H1 (cell line): Measurements from ENCODE around the gene ZFAND2B. TPM values are rescaled to one million over a fixed set of nuclear protein-coding genes. Genes with fewer than 3 reads are reported as not detected.

ENCODE experiments used
- CTCF ChIA-PET: fragments of 300-600 bp; sonication (Branson Sonifier 250); formaldehyde crosslinking; loops from one replicate; lab custom pipeline; 2021; ENCODE audit not compliant: partially characterized antibody; lab: Charles Lee
- POLR2A ChIA-PET: fragments of 300-600 bp; sonication (Branson Sonifier 250); formaldehyde crosslinking; loops from one replicate; lab custom pipeline; 2021; ENCODE audit warnings: inconsistent platforms; ENCODE audit not compliant: partially characterized antibody; lab: Charles Lee
- DNase-seq, 2 experiments: peaks; one replicate each; pipeline versions ENCODE4 v3.0.0 to v3.0.0-alpha.2; 2010 to 2022; ENCODE audit warnings: low spot score in 2 of 2, low read depth in 1 of 2, mixed read lengths in 1 of 2
- FAIRE-seq: peaks from 2 replicates; lab custom pipeline; 2011; peaks lifted over from hg19 to GRCh38; lab: Jason Lieb, UNC
- H2AFZ ChIP-seq: 2 replicates; pipeline ENCODE4 v1.8.1; 2012; ENCODE audit warnings: low read length, inconsistent platforms
- H2AK5ac ChIP-seq: 2 replicates; pipeline ENCODE4 v1.6.1; 2013; ENCODE audit warnings: low read depth, low read length
- H2BK120ac ChIP-seq: replicated peaks from 2 replicates; pipeline ENCODE3; 2013; ENCODE audit warnings: low read depth, low read length, inconsistent platforms
- H2BK12ac ChIP-seq: 2 replicates; pipeline ENCODE4 v1.6.1; 2013; ENCODE audit warnings: low read depth, low read length
- H2BK15ac ChIP-seq: 2 replicates; pipeline ENCODE4 v1.6.1; 2013; ENCODE audit warnings: low read length
- H2BK20ac ChIP-seq: 2 replicates; pipeline ENCODE4 v1.6.1; 2013; ENCODE audit warnings: low read length
- H2BK5ac ChIP-seq: 2 replicates; pipeline ENCODE4 v1.6.1; 2013; ENCODE audit warnings: low read depth, low read length
- H3K14ac ChIP-seq: 2 replicates; pipeline ENCODE4 v1.6.1; 2013; ENCODE audit warnings: inconsistent platforms; ENCODE audit not compliant: insufficient read length
- H3K18ac ChIP-seq: 2 replicates; pipeline ENCODE4 v1.6.1; 2013; ENCODE audit warnings: low read length; ENCODE audit errors: extremely low read depth
- H3K23ac ChIP-seq: 2 replicates; pipeline ENCODE4 v1.6.1; 2013; ENCODE audit warnings: inconsistent platforms; ENCODE audit not compliant: insufficient read length
- H3K23me2 ChIP-seq: 2 replicates; pipeline ENCODE4 v1.6.1; 2013; ENCODE audit warnings: low read depth, low read length
- H3K27ac ChIP-seq: 2 replicates; pipeline ENCODE4 v1.6.1; 2011; ENCODE audit warnings: low read depth, low read length, inconsistent platforms
- H3K27me3 ChIP-seq, 4 experiments: replicated peaks in 1 of 4; 1 replicate in 1 of 4; 2 replicates in 3 of 4; pipeline versions ENCODE4 v1.6.1 to v1.8.1; 2011 to 2013; ENCODE audit warnings: low read length in 3 of 4, mild to moderate bottlenecking in 3 of 4, inconsistent platforms in 2 of 4, mixed read lengths in 2 of 4, moderate library complexity in 1 of 4; ENCODE audit not compliant: control insufficient read depth in 3 of 4, insufficient read depth in 3 of 4; ENCODE audit errors: extremely low read depth in 1 of 4
- H3K36me3 ChIP-seq, 4 experiments: 2 replicates each; pipeline versions ENCODE4 v1.6.1 to v1.8.1; 2011 to 2013; ENCODE audit warnings: mild to moderate bottlenecking in 4 of 4, low read length in 3 of 4, moderate library complexity in 2 of 4, control low read depth in 1 of 4, inconsistent platforms in 1 of 4; ENCODE audit not compliant: insufficient read depth in 4 of 4, control insufficient read depth in 2 of 4
- H3K4ac ChIP-seq: replicated peaks from 2 replicates; pipeline ENCODE3; 2013; ENCODE audit warnings: low read length, low read depth, mixed read lengths, inconsistent platforms; ENCODE audit not compliant: insufficient read length
- H3K4me1 ChIP-seq, 4 experiments: replicated peaks in 1 of 4; 1 replicate in 1 of 4; 2 replicates in 3 of 4; pipeline versions ENCODE4 v1.6.1 to v1.8.1; 2011 to 2013; ENCODE audit warnings: low read length in 3 of 4, inconsistent platforms in 2 of 4, mixed read lengths in 1 of 4; ENCODE audit not compliant: insufficient read depth in 4 of 4, control insufficient read depth in 3 of 4
- H3K4me2 ChIP-seq, 2 experiments: 2 replicates each; pipeline versions ENCODE4 v1.6.1 to v1.8.1; 2011 to 2013; ENCODE audit warnings: low read depth in 2 of 2, low read length in 2 of 2, control low read depth in 1 of 2, inconsistent platforms in 1 of 2, mild to moderate bottlenecking in 1 of 2; ENCODE audit not compliant: insufficient read depth in 1 of 2
- H3K4me3 ChIP-seq, 4 experiments: fragments of 200-600, 300-600 bp in 1 of 4; sonication (generic), shearing (Covaris generic), sonication (Bioruptor Twin) in 1 of 4; 2 replicates each; pipeline versions ENCODE4 v1.5.1 to v1.8.1; 2011 to 2016; ENCODE audit warnings: low read length in 4 of 4, low read depth in 3 of 4, control low read depth in 2 of 4, inconsistent platforms in 2 of 4, mild to moderate bottlenecking in 2 of 4, mixed read lengths in 1 of 4, moderate library complexity in 1 of 4; ENCODE audit not compliant: insufficient read depth in 2 of 4; ENCODE audit errors: extremely low read depth in 1 of 4
- H3K56ac ChIP-seq: replicated peaks from 2 replicates; pipeline ENCODE3; 2013; ENCODE audit warnings: low read depth, mild to moderate bottlenecking, mixed read lengths, low read length, inconsistent platforms; ENCODE audit not compliant: insufficient read length
- H3K79me1 ChIP-seq: 2 replicates; pipeline ENCODE4 v1.6.1; 2013; ENCODE audit warnings: low read depth, low read length, control low read depth
- H3K79me2 ChIP-seq, 2 experiments: 2 replicates each; pipeline versions ENCODE4 v1.6.1 to v1.8.1; 2012 to 2013; ENCODE audit warnings: low read length in 2 of 2, mild to moderate bottlenecking in 2 of 2, inconsistent platforms in 1 of 2; ENCODE audit not compliant: insufficient read depth in 2 of 2, control insufficient read depth in 1 of 2
- H3K9ac ChIP-seq, 4 experiments: replicated peaks in 1 of 4; 1 replicate in 1 of 4; 2 replicates in 3 of 4; pipeline versions ENCODE4 v1.6.1 to v1.8.1; 2011 to 2013; ENCODE audit warnings: low read depth in 3 of 4, low read length in 3 of 4, control low read depth in 2 of 4, mild to moderate bottlenecking in 2 of 4, moderate library complexity in 2 of 4, inconsistent platforms in 1 of 4; ENCODE audit errors: extremely low read depth in 1 of 4
- H3K9me3 ChIP-seq, 2 experiments: 2 replicates each; pipeline versions ENCODE4 v1.6.1 to v1.8.1; 2012 to 2013; ENCODE audit warnings: mild to moderate bottlenecking in 2 of 2, moderate library complexity in 2 of 2, control low read depth in 1 of 2, inconsistent platforms in 1 of 2, low read depth in 1 of 2, low read length in 1 of 2, mixed read lengths in 1 of 2; ENCODE audit not compliant: insufficient read depth in 2 of 2
- H4K20me1 ChIP-seq, 2 experiments: replicated peaks in 1 of 2; 2 replicates each; pipeline versions ENCODE3 to v1.8.1; 2011 to 2013; ENCODE audit warnings: inconsistent platforms in 2 of 2, low read length in 2 of 2, mild to moderate bottlenecking in 1 of 2; ENCODE audit not compliant: insufficient read depth in 2 of 2, control insufficient read depth in 1 of 2
- H4K5ac ChIP-seq: 2 replicates; pipeline ENCODE4 v1.6.1; 2013; ENCODE audit warnings: low read length, low read depth, mixed read lengths, inconsistent platforms; ENCODE audit not compliant: insufficient read length
- H4K8ac ChIP-seq: 2 replicates; pipeline ENCODE4 v1.8.0; 2013; ENCODE audit warnings: mild to moderate bottlenecking, moderate library complexity, low read length, inconsistent platforms; ENCODE audit not compliant: insufficient read depth; ENCODE audit errors: extremely low read depth
- H4K91ac ChIP-seq: replicated peaks from 2 replicates; pipeline ENCODE3; 2013; ENCODE audit warnings: low read length, mixed read lengths, inconsistent platforms; ENCODE audit not compliant: insufficient read length
- CREB1 ChIP-seq: IDR thresholded peaks from 2 replicates; pipeline ENCODE4 v1.6.1; 2012; ENCODE audit warnings: inconsistent platforms
- MAX ChIP-seq: IDR thresholded peaks from 2 replicates; pipeline ENCODE4 v1.6.1; 2012; ENCODE audit warnings: inconsistent platforms
- POLR2A ChIP-seq, 2 experiments: IDR thresholded peaks; 1 replicate in 1 of 2; 2 replicates in 1 of 2; pipeline ENCODE4 v1.6.1; 2011; ENCODE audit warnings: low read depth in 2 of 2, low read length in 2 of 2, mild to moderate bottlenecking in 2 of 2; ENCODE audit errors: control extremely low read depth in 1 of 2
- RNF2 ChIP-seq: fragments of 200-900, 300-1000 bp; sonication (generic); IDR thresholded peaks from 2 replicates; pipeline ENCODE4 v1.7.1; 2016; ENCODE audit warnings: borderline replicate concordance, low read depth, mild to moderate bottlenecking, antibody characterized with exemption, low read length; ENCODE audit not compliant: poor library complexity, severe bottlenecking; ENCODE audit errors: missing control alignments
- SIRT6 ChIP-seq: IDR thresholded peaks from one replicate; pipeline ENCODE4 v1.7.1; 2012; ENCODE audit warnings: low read length, inconsistent platforms
- SUZ12 ChIP-seq: fragments of 200-600 bp; sonication (generic); IDR thresholded peaks from 2 replicates; pipeline ENCODE4 v1.6.1; 2012; ENCODE audit warnings: mild to moderate bottlenecking, inconsistent platforms, low read length, moderate library complexity, mixed read lengths
- TAF7 ChIP-seq: optimal IDR thresholded peaks from 2 replicates; pipeline ENCODE3; 2011; ENCODE audit warnings: low read depth, mild to moderate bottlenecking, inconsistent platforms, low read length, moderate library complexity, borderline replicate concordance
- WGBS, 2 experiments: shearing (Covaris generic) in 1 of 2; methylation state at CpG; one replicate each; pipeline versions ENCODE4 v1.1.6 to v1.1.7; 2013 to 2015; ENCODE audit warnings: low lambda C conversion rate in 2 of 2, mixed read lengths in 2 of 2, inconsistent platforms in 1 of 2, low coverage in 1 of 2, missing lambda C conversion rate in 1 of 2; ENCODE audit not compliant: insufficient replicate concordance in 2 of 2, insufficient coverage in 1 of 2, insufficient read length in 1 of 2; ENCODE audit errors: extremely low coverage in 1 of 2, missing lambda C conversion rate in 1 of 2; 5-methylcytosine and 5-hydroxymethylcytosine counted together
- polyA plus RNA-seq, 7 experiments: library from polyadenylated mRNA; depleted of rRNA in 3 of 7; stranded (reverse) in 5 of 7; unstranded in 2 of 7; fragments of >200 nt in 5 of 7; fragments of 200-250 nt in 2 of 7; gene quantifications; 1 replicate in 5 of 7; 2 replicates in 1 of 7; 4 replicates in 1 of 7; pipeline versions ENCODE4 v1.2.1 to v1.2.3, GENCODE V29; 2011 to 2013; ENCODE audit warnings: missing spikeins in 2 of 7, mixed read lengths in 2 of 7
- total RNA-seq: library from RNA; stranded (reverse); fragmentation: NEBNext Ultra II Directional; extraction: Animal tissue kit (Norgen Biotek cat#: 25700); gene quantifications from 2 replicates; pipeline ENCODE4 v1.2.1, GENCODE V29; 2021

ZFAND2B gene
- total and polyA plus RNA-seq, 2 of the 8 experiments (the other 6 are each of a cell fraction or from before 2014, with no cell fraction given), result 16.0 to 17.9 TPM

GRCh38 chr2:219223831-219224610, 17.4 kb downstream of the ZFAND2B start:
- ChIA-PET POLR2A (interaction anchor here (0.8 to 14.0 kb wide), 6 partner anchors 11 to 24 kb away, joined by 3 to 190 read pairs (median 4); partner anchors contain the start of genes GLB1L, STK16, TUBA4A and TUBA4B), CTCF (interaction anchor here (0.6 to 1.2 kb wide), 3 partner anchors 69 to 75 kb away, joined by 3 to 7 read pairs (median 4); no protein-coding TSS in a partner anchor)
- Histone ChIP-seq H3K9me3 (no peaks in the 10 kb centered on the region), H3K79me2 (peaks cover 0 to 9% of the 10 kb centered on the region in 2 experiments; a peak in 2 of 4 replicates), H3K4me1 (peaks cover 0 to 13% (median 9%) of the 10 kb centered on the region in 4 experiments; a peak in 5 of 7 replicates), H3K18ac (no peak overlapping the region), H3K27me3 (no peaks in the 10 kb centered on the region; a peak in 2 of 7 replicates), H2BK20ac (no peak overlapping the region), H3K27ac (no peak overlapping the region), H3K4ac (no peak overlapping the region), H2BK120ac (no peak overlapping the region), H2BK15ac (no peak overlapping the region), H3K9ac (no peak overlapping the region), H2BK5ac (no peak overlapping the region), H2BK12ac (no peak overlapping the region), H3K14ac (no peak overlapping the region), H3K79me1 (no peaks in the 10 kb centered on the region; the same call in 1 of the 2 replicates), H3K23ac (no peak overlapping the region), H3K4me3 (no peak overlapping the region), H3K23me2 (peaks cover 7% of the 10 kb centered on the region; the same call in 1 of the 2 replicates), H4K20me1 (peaks cover 0 to 7% of the 10 kb centered on the region in 2 experiments), H4K91ac (no peak overlapping the region), H3K36me3 (peaks cover 10 to 49% (median 35%) of the 10 kb centered on the region in 4 experiments; a peak in 6 of 8 replicates), H4K5ac (no peak overlapping the region), H2AK5ac (no peak overlapping the region), H3K56ac (no peak overlapping the region), H4K8ac (no peak overlapping the region; the same call in 1 of the 2 replicates), H2AFZ (no peak overlapping the region), H3K4me2 (no peak overlapping the region)
- 95% methylated on average over 31 of the region's 31 CpGs; no CpG with 5 or more reads in 1 of the 2 experiments for whole genome bisulfite sequencing, 2 experiments
- FAIRE-seq (no peak), DNase-seq (no peak)
- no peak for TF ChIP-seq POLR2A (IDR thresholded peaks at IDR 0.05; ENCODE audit: control extremely low read depth in 1 of 2, low read depth in 2 of 2, low read length in 2 of 2)
- TF ChIP-seq CREB1, result no peak
- no peak for TF ChIP-seq TAF7
- TF ChIP-seq RNF2, result no peak
- no peak for TF ChIP-seq SUZ12
- no peak for TF ChIP-seq MAX
- no peak for TF ChIP-seq SIRT6
